Fibroblast of skin of scalp (primary cell): ENCODE data around the gene TMEM135.

Source experiments
- DNase-seq: peaks from one replicate; pipeline ENCODE4 v3.0.0-alpha.2; 2013

Gene TMEM135

DNA sequence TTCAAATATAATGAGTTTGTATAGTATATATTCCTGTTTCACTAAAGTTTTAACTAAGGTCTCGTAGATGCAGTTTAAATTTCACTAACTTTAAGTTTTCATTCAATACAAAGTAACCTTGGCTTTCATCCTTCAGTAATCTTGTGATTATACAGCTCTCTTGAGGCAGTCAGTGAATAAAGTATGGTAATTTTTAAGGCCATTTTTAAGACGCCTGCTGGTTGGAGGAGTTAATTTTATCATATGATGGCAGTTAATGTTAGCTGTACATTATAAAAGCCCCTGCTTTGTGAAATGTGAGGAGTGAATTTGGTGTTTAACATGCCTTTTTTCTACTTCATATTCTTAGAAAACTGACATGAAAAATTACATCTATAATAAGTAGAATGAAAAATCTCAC is 163.6 kb downstream of the TMEM135 start:
- no peak for DNase-seq

DNA sequence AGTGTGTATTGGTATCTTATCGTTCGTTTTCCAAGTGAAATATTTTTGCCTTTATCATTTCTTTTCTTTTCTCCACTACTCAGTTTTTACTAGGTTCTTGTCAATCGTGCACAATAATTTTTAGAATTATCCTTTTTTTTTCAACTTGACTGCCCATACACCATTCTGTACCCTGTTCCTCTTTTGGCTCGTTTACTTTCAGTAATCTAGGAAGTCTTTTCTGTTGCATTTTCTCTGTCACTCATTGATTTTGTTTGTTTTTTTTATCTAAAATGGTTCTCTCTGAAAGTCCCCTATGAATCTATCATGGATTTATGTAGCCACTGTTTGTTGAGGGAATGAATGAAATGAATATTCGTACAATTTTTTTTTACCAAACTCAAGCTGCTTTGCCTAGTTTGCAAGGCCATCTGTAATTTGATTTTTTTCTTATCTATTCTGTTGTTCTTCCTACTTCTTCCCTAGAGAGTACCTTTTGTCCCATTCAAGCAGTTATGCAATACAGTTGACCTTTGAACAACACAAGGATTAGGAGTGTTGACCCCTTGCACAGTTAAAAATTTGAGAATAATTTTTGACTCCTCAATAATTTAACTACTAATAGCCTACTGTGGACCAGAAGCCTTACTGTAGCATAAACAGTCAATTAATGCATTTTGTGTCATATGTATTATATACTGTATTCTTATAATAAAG is 166.3 kb downstream of the TMEM135 start:
- DNase-seq: no peak

DNA sequence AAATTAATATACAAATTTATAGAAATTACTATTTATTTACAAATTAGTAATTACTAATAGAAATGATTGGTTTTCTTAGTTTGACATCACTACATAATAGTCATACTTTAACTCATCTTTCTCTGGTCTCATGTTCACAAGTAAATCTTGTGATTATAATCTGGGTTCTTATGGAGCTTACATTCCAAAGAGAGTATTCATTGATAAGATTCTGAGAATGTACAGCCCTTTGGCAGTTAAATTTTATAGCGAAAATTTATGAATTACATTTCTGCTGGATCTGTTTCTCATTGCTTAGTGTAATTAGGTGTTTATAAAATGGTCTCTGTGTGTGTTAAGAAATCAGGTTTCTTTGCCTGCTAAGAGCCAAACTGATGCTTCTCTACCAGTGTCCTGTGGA is 175.2 kb downstream of the TMEM135 start:
- no peak for DNase-seq

DNA sequence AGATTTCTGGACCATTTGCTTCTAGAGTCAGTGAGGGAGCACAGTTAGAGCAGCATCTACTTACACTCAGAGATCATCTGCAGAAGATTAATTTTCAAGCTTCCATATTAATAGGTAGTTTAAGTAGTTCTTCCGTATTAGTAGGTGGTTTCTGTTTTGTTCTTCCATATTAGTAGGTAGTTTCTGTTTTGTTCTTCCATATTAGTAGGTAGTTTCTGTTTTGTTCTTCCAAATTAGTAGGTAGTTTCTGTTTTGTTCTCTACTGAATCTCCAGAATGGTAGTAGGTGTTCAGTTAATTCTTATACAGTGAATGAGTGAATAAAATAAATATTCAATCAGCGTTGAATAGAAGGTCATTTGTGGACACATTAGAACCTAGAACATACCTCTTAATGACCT is 175.7 kb downstream of the TMEM135 start:
- DNase-seq: no peak

GRCh38 chr11:87215236-87215635 is 177.5 kb downstream of the TMEM135 start:
- no peak for DNase-seq

DNA sequence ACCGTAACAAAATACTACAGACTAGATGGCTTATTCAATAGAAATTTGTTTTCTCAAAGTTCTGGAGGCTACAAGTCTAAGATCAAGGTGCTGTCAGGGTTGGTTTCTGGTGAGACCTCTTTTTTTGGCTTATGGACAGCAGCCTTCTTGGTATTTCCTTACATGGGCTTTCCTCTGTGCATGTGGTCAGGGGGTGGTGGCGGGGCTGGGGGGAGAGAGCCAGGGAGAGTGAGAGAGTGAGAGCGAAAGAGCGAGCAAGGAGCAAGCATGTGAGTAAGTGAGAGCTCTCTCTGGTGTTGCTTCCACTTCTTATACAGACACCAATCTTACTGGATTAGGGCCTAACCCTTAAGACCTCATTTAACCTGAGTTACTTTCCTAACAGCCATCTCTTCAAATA is 181.5 kb downstream of the TMEM135 start:
- peak; percentile 3 for DNase-seq

DNA sequence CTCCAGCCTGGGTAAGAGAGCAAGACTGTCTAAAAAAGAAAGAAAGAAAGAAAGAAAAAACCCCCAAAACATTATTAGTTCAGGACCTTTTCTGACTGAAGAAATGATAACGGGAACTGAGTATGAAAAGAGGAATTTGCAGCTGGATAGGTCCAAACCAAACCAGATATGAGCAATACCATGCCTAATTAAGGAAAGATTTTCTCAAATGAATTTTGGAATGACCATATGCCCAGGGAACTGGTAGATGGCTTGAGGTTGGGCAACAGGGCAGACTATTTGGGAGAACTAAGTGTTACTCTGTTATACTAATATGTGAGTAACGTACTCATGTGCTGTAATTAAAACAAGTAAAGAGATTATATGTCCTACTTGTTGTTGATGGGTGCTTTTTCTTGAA is 186.1 kb downstream of the TMEM135 start:
- DNase-seq: no peak

- DNase-seq: no peak
These were observed 186.8 kb downstream of the TMEM135 start for GRCh38 chr11:87224486-87224885.

GRCh38 chr11:87228820-87229219 is 191.1 kb downstream of the TMEM135 start:
- no peak for DNase-seq

DNA sequence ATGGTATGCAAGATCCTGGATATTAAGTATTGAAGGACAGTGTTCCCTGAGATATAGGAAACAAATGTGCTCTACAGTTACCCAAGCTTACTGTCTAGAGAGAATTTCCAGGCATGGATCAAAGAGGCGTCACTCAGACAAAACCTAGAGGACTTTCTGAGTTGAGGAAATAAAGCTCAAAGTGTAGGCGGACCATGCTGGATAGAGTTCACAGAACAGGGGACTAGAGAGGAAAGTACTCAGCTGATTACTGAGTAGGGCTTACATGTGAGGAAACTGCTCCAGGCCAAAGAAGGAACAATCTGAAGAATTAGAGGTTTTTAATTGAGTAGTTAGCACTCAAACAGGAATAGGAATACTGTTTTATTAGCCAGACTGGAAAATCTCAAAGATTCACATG is 193.3 kb downstream of the TMEM135 start:
- no peak for DNase-seq

- no peak for DNase-seq
These were observed 194.6 kb downstream of the TMEM135 start for GRCh38 chr11:87232320-87232719.

- DNase-seq: no peak
These were observed 197.6 kb downstream of the TMEM135 start for GRCh38 chr11:87235366-87235765.

DNA sequence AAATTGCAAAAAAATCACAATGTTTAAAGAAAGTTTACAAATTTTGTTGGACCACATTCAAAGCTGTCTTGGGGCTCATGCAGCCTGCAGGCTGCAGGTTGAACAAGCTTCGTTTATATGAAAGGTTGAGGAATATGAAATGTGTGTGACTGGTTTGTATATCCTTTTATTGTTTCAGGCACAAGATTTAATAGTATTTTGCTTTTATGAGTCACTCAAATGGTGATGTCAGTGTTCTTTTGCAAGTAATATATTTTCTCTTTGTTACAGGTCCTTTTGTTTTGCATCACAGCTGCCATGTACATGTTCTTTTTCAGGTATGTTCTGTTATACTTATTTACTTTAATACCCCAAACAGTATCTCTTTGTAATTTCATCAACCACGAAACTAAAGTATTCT is 198.6 kb downstream of the TMEM135 start:
- no peak for DNase-seq

GRCh38 chr11:87239001-87239400 is 201.3 kb downstream of the TMEM135 start:
- DNase-seq: no peak

DNA sequence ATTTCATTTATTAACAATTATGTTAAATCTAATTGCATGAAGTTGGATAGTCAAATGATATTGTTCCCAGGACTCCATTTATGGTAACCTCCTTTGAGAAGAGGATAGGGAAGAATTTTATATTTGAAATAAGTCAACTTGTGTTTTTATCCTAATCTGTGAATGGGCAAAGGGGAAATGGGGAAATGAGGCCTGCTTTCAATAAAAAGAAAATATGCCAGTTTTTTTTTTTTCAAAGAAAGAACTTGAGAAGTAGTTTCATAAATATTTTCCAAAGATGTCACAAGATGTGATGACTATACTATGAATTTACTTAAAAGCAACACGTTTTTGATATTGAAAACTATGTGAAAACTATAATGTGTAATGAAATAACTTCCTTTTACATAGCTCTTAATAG is 201.8 kb downstream of the TMEM135 start:
- no peak for DNase-seq

DNA sequence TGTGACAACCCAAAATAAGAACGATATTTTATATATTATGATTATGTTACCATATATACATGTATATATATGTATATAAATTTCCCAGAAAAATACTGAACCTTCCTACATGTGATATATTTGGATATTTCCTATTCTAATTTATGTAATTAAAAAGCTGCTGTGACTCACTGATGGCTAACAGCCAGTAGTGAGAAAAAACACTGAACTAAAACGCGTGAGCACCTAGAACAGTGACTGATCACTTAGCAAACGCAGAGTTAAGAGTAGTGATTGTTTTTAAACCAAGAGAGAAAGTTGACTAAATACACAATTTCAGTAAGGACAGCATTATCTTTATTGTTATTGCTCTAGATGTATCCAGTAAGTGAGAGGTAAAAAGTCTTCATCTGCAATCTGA is 213.8 kb downstream of the TMEM135 start:
- DNase-seq: no peak

- no peak for DNase-seq
These were observed 215.1 kb downstream of the TMEM135 start for GRCh38 chr11:87252869-87253268.

- no peak for DNase-seq
These were observed 216.8 kb downstream of the TMEM135 start for GRCh38 chr11:87254562-87254961.

- DNase-seq: no peak
These were observed 217.9 kb downstream of the TMEM135 start for GRCh38 chr11:87255589-87255988.

- DNase-seq: no peak
These were observed 219.1 kb downstream of the TMEM135 start for GRCh38 chr11:87256694-87257340.

DNA sequence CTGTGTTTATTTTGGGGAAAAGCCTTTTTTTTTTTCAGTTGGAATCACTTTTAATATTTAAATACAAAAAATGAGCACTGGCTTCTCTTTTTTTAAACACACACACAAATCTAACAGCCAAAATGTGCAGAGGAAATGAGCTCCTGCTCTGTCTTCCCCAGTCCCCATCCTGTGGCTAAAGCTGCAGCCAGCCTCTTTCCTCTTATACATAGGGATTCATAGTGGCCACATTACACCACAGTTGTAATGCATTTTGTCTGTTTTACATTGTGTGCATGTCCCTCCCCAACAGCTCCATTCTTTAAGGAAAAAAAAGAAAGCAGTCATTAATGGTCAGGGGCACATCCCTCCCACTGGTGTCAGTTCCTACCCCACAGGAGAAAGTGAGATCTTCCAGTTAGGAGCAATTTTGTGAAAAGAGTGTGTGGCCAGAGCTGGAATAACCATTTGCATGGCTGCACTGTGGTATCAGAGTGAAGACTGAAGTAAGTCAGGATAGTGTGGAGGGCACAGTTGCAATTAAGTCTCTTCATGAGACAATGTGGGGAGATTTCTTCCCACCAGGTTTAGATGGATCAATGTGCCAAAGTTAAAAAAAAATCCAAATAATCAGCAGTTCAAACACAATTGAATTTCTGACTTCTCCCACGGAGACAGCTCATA is 220.6 kb downstream of the TMEM135 start:
- DNase-seq: no peak

- no peak for DNase-seq
These were observed 222.0 kb downstream of the TMEM135 start for GRCh38 chr11:87259736-87260135.

DNA sequence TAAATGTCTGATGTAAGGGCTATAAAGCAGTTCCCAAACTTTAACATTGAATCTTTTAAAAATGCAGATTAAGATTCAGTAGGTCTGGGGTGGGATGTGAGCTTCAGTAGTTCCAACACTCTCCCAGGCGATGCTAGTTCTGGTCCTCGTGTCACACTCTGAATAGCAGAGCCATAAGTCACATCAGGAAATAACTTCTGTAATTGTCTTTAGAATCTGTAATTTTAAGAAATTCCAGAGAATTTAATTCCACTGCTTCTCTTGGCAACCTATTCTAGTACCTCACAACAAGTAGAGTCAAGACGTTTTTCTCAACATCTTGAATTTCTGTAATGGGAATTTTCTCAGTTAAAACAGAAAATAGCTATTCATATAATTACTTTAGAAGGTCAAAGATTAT is 223.1 kb downstream of the TMEM135 start:
- peak; percentile 63 for DNase-seq

DNA sequence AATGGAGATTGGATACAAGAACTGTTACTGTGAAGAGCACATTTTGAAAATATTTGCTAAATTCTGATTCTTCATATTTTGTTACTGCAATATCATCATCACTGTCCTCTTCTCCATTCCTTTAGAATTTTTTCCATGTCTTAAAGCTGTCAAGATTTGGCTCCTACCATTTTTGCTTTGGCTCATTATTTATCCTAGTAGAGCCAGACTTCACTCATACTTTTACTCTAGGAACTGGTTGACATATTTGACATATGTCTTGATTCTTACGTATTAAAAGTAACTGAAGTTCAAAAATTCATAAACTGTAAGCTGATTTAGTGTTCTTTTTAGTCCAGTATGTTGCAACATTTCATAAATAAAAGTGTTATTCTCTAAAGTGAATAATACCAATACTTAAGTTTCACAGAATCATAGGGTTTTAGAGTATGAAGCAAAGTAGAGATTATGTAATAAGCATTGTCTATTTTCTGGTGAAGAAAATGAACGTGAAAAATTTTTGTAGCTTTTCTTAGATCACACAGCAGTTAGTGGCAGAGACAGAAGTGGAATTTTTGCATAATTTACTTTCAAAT is 225.6 kb downstream of the TMEM135 start:
- no peak for DNase-seq
